Measurements from ENCODE around the gene PLA2G4A.
"Not testable (repeated sequence)": the region's sequence is repeated elsewhere in the genome, so short reads cannot be mapped to it uniquely, and the experiment has no call there.

Gene PLA2G4A

GRCh38 chr1:186873687-186874086 is 44.9 kb downstream of the PLA2G4A start:
- no peak for DNase-seq

GRCh38 chr1:186875896-186876835 is 47.4 kb downstream of the PLA2G4A start:
- DNase-seq = no peak

- DNase-seq = no peak
These were observed 49.6 kb downstream of the PLA2G4A start for GRCh38 chr1:186878356-186878755.

DNA sequence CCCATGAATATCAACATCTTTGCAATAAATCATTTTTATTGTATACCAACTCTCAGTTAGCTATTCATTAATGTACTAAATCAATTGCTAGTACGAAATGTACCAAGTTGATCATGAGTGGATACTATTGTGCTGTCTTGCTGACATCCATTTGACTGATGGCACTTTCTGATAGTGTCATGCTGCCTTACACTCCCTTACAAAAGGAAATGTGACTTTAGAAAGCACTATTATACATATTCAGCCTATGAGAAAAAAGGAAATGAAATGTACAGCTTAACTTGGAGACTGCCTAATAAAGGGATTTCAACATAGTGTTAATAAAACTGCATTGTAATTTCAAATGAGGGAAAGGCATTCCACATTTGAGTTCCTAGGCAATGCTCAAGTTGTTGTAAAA is 52.2 kb downstream of the PLA2G4A start:
- DNase-seq = no peak

GRCh38 chr1:186882372-186883134 is 53.8 kb downstream of the PLA2G4A start:
- no peak for DNase-seq

DNA sequence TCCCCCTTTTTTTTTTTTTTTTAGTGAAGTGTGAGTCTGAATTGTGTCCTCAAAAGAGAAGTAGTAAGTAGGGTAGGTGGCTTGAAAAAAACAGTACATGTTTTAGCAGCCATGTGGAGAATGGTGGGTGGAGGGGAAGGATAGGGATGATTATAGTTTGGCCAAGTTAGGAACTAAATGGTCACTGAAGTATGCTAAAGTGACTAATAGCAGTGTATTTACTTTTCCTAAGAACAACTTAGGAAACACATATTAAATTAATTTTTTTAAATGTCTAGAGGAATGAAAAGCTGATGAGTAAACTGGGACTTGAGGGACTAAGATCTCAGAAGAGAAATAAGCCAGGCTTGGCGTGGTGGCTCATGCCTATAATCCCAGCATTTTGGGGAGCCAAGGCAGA is 55.5 kb downstream of the PLA2G4A start:
- DNase-seq = no peak

GRCh38 chr1:186887203-186887602 is 58.5 kb downstream of the PLA2G4A start:
- no peak for DNase-seq

GRCh38 chr1:186888367-186888766 is 59.6 kb downstream of the PLA2G4A start:
- no peak for DNase-seq

DNA sequence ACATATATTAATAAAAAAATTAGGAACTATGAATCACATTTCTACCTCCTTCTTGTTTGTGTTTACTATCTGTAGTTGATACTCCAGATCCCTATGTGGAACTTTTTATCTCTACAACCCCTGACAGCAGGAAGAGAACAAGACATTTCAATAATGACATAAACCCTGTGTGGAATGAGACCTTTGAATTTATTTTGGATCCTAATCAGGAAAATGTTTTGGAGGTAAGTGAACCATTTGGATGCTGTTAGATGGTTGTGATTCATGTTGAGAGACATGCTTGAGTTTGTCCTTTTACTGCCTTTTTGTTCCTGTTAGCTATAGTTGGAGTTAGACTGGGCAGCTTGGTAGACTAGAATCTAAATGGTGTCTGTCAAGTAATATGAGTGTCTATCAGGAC is 64.2 kb downstream of the PLA2G4A start:
- no peak for DNase-seq

DNA sequence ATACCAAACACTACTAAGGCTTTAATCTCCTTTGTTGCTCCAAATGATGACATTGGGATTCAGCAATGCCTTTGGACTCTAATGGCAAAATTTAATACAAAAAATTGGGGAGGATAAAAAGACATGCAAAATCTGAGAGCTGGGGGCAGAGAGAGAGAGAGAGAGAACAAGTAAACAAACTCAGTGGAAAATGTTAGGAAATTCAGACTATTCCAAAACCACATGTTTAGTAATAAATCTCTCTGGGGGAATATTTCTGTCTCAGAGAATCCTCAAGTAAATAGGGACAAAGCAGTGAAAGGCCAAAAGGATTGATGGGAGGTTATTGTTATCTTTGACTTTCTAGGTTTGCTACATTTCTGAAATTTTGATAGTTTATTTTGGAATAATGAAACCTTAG is 65.7 kb downstream of the PLA2G4A start:
- DNase-seq = no peak

- DNase-seq = no peak
These were observed 67.5 kb downstream of the PLA2G4A start for GRCh38 chr1:186896211-186896610.

DNA sequence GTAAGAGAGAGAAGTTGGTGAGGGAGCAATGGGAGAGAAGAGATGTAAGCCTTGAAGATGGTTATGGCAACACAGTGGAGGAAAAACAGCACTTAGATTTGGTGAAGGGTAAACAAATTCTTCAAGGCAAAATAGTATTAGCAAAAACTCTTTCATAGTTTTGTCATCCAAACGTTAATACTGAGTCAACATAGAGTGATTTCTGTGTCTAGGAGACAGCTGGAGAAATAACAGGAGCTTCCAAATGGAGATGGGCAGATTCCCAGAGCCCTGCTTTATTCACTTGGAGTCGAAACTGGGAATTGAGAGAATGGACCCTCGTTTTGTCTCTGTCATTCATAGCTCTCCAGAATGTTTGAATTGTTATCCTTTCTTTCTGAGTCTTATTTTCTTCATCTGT is 68.3 kb downstream of the PLA2G4A start:
- DNase-seq = no peak

DNA sequence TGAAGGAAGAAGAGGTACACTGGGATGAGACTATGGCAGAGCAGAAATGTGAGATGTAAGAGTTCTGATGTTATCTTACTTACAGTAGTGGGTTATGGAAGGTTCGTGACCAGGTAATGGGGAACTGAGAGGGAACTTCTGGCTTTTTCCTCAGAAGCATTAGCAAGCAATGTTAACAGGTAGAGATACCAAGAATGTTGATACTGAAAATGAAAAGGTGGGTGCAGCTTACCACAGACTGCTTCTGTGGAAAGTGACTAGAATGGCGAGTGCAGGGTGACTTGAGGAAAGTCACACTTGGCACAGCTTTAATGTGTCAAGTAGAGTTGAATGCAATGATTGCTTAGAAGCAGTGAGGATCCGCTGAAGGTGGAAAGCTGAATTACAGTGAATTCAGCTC is 70.8 kb downstream of the PLA2G4A start:
- no peak for DNase-seq

GRCh38 chr1:186899977-186900376 is 71.2 kb downstream of the PLA2G4A start:
- no peak for DNase-seq

GRCh38 chr1:186900539-186901237 is 71.9 kb downstream of the PLA2G4A start:
- no peak for DNase-seq

DNA sequence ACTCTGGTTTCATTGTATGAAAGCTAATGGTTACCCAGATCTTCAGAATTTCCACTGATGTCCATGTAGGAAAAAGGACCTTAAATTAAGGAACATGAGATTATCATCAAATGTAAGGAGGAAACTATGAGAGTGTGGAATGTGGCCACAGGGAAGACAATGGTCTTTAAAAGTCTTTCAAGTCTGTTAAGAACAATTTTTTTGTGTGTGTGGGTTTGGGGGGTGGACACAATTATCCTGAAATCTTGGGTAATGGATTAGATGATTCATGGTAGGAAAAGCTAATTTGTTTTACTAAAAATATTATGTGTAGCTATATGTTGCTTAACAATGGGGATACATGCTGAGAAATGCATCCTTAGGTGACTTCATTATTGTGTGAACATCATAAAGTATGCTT is 72.9 kb downstream of the PLA2G4A start:
- no peak for DNase-seq

GRCh38 chr1:186903374-186904136 is 74.8 kb downstream of the PLA2G4A start:
- no peak for DNase-seq

GRCh38 chr1:186904361-186904760 is 75.6 kb downstream of the PLA2G4A start:
- no peak for DNase-seq

DNA sequence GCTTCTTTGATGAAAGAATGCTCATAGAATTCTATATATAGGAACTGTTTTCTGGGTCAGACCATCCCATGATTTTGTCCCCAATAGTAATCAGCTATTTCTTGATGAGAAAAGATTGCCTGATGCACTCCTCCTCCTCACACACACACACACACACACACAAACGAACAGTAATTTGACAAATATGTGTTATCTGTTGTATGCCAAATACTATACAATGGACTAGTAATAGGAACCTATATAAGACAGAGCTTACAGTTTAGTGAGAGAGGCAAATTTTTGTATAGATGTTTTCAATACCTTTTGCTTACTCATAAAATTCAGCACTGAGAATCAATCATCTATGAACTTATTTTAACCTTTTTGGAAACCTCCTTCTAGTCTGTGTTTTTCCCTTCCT is 76.8 kb downstream of the PLA2G4A start:
- DNase-seq = no peak

DNA sequence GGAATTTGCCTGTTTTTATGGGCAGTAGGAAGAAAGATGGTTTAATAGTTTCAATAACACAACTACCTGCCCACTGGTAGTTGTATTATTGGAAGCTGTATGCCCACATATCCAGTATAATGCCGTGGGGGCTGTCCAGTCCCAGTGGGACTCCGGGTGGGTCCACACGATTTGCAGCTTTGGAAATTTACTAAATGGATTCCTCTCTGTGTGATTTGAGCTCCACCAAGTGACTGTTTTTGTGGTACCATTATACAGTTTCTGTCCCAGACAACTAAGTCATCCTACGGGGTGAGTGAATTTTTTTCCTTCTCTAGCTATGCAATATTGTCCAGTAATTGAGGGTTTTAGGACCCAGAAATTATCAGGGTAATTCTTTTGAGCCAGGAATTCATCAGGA is 86.8 kb downstream of the PLA2G4A start:
- no peak for DNase-seq

GRCh38 chr1:186917106-186917786 is 88.5 kb downstream of the PLA2G4A start:
- not testable (repeated sequence) for DNase-seq

GRCh38 chr1:186921386-186921785 is 92.6 kb downstream of the PLA2G4A start:
- not testable (repeated sequence) for DNase-seq
